GM19193 (cell line): ENCODE results near the gene CHMP6.

Source experiments
- POLR2A ChIP-seq: IDR thresholded peaks from 4 replicates; pipeline ENCODE4 v1.6.1; 2011; ENCODE audit not compliant: insufficient read depth, insufficient read length; ENCODE audit errors: extremely low read depth

CHMP6 gene

DNA sequence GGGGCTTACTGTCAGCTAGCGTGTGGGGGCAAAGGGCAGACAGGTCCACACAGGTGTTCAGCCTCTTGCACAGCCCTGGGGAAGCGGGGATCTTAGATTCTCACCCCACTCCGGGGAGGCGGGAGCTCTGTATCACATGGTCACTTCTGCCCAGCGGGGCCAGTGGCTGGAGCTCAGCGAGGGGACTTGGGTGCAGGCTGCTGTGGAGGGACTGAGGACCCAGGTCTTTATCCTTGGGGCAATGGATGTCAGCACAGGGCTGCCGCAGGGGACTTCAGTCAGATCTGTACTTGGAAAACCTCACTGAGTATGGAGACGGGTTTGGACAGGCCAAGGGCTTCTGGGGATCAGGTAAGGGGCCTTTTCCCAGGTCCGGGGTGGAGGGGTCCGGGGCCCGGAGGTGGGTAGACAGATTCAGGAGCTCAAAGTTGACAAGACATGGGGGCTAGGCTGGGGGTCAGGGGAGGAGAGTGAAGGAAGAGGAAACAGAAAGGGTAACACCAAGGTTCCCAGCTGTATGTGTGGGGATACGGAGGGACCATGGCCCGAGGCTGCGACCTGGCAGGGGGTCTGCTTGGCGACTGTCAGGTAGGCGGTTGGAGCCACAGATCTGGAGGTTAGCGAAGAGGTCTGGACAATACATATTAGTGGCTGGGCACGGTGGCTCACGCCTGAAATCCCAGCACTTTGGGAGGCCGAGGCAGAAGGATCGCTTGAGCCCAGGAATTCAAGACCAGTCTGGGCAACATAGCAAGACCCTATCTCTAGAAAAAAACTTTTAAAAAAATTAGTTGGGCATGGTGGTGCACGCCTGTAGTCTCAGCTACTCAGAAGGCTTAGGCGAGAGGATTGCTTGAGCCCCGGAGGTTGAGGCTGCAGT, 28.2 kb downstream of the CHMP6 start:
- TF ChIP-seq POLR2A, result no peak

DNA sequence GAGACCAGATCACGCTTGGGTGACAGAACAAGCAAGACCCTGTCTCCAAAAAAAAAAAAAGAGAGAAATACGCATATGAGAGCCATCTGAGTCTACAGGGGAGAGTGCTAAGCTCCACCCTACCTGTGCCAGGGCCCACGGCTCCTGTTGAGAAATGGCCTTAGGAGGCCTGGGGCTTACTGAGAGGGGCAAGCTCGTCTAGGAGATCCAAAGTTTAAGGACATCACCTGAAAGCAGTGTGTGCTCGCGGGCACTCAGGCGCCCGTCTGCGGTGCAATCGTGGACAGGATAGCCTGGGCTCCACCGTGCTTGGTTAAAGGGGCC, 28.8 kb downstream of the CHMP6 start:
- no peak for TF ChIP-seq POLR2A

- TF ChIP-seq POLR2A, result no peak
Observed at GRCh38 chr17:81020767-81021497, 29.3 kb downstream of the CHMP6 start.

DNA sequence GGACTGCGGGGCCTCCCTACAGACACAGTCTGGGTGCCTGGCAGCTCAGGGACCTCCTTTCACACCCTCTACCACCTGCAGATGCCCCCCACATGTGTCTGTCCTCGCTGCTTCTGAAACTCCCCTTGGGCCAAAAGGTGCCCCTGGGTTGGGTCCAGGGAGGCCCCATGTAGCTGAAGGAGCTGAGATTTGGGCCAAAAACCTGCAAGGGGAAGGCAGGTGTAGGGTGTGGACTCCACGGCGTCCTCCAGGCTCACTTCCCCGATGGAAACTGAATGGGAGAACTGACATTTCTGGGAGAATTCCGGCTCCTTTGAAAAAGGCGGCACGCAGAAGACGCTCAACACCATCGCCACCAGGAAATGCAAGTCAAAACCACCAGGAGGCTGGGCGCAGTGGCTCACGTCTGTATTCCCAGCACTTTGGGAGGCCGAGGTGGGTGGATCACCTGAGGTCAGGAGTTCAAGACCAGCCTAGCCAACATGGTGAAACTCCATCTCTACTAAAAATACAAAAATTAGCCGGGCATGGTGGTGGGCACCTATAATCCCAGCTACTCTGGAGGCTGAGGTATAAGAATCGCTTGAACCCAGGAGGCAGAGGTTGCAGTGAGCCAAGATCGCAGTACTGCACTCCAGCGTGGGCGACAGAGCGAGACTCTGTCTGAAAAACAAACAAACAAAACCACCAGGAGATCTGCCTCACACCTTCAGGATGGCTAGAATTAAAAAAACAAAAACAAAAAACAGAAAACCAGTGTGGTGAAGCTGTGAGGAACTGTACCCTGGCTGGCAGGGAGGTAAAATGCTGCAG, 30.1 kb downstream of the CHMP6 start:
- no peak for TF ChIP-seq POLR2A

GRCh38 chr17:81022344-81022676, 30.7 kb downstream of the CHMP6 start:
- TF ChIP-seq POLR2A, result no peak

GRCh38 chr17:81025065-81025740, 33.6 kb downstream of the CHMP6 start:
- TF ChIP-seq POLR2A, result no peak

- no peak for TF ChIP-seq POLR2A
Observed at GRCh38 chr17:81025741-81026129, 34.1 kb downstream of the CHMP6 start.

DNA sequence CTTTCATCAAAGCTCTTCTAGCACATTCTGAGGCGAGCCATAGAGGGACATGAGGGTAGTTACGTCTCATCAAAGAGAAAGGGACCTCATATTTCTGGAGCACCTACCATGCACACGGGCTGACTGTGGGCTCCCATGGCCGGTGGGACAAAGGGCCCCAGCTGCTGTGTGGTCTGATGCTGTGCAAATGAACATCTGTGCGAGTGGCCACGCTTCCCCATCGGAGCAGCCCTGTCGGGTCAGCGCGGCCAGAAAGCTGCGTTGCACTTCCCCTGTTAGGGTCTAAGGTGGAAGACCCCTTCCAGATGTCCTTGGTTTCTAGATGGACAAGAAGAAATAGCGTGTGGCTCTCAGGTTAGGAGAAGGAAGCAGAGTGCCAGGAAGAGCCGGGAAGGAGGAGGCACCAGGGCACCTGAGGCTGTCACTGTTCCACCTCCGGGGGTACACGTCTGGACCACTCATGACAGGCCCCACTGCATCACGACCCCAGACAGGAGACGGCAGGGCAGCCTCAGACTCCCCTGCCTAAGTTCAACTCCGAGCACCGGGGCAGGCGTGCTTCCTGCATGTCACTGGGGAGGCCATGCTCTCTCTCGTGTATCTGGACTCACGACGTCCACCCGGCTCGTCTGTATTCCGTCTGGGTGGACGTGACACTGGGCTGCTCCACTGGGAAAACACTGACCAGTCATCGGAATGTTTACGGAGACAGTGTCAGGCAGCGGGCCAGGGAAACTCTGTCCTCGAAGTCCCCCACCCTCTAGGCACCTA, 34.8 kb downstream of the CHMP6 start:
- no peak for TF ChIP-seq POLR2A

GRCh38 chr17:81027038-81027437, 35.4 kb downstream of the CHMP6 start:
- TF ChIP-seq POLR2A, result no peak

GRCh38 chr17:81027591-81028505, 36.2 kb downstream of the CHMP6 start:
- TF ChIP-seq POLR2A, result no peak

GRCh38 chr17:81028506-81028858, 36.8 kb downstream of the CHMP6 start:
- TF ChIP-seq POLR2A, result no peak

GRCh38 chr17:81029859-81030258, 38.2 kb downstream of the CHMP6 start:
- no peak for TF ChIP-seq POLR2A
